SK-N-SH treated with all-trans-retinoic acid at 6 μM for 48 hours (cell line): ENCODE results near the gene ATP6V0D1.

Experiments used
- ARNTL ChIP-seq: fragments of 450-650 bp; formaldehyde crosslinking; IDR thresholded peaks from 2 replicates; pipeline ENCODE4 v1.5.0; 2020; ENCODE audit warnings: low read depth, mild to moderate bottlenecking, moderate library complexity, borderline replicate concordance
- BACH2 ChIP-seq: fragments of 250-450 bp; sonication (Bioruptor Pico); IDR thresholded peaks from 2 replicates; pipeline ENCODE4 v1.9.0; 2021; ENCODE audit warnings: mild to moderate bottlenecking, borderline replicate concordance
- CSRNP3 ChIP-seq: fragments of 250-450 bp; sonication (Bioruptor Pico); IDR thresholded peaks from 2 replicates; pipeline ENCODE4 v1.5.1; 2021; ENCODE audit warnings: mild to moderate bottlenecking, moderate library complexity
- OSR1 ChIP-seq: fragments of 250-450 bp; sonication (Bioruptor Pico); IDR thresholded peaks from 2 replicates; pipeline ENCODE4 v1.8.0; 2022; ENCODE audit warnings: moderate library complexity, mild to moderate bottlenecking, inconsistent platforms
- PATZ1 ChIP-seq: fragments of 250-450 bp; sonication (Bioruptor Pico); IDR thresholded peaks from 2 replicates; pipeline ENCODE4 v1.8.0; 2020; ENCODE audit warnings: mild to moderate bottlenecking, moderate library complexity, borderline replicate concordance
- PPARA ChIP-seq: fragments of 250-450 bp; sonication (Bioruptor Pico); IDR thresholded peaks from 2 replicates; pipeline ENCODE4 v1.5.0; 2020; ENCODE audit warnings: mild to moderate bottlenecking, borderline replicate concordance

GRCh38 chr16:67489401-67490083 lies 8.6 kb upstream of the ATP6V0D1 start:
- no peak for TF ChIP-seq PPARA
- TF ChIP-seq OSR1: no peak
- TF ChIP-seq ARNTL (CRISPR knock-in tag): no peak
- TF ChIP-seq PATZ1 (CRISPR knock-in tag): no peak
- no peak for TF ChIP-seq BACH2 (CRISPR knock-in tag)
- no peak for TF ChIP-seq CSRNP3 (CRISPR knock-in tag)
